Adrenal gland (tissue), 5 donors: ENCODE results near the gene SHD.

Experiments used
- POLR2A ChIP-seq, 2 donors: fragments of 450-650 bp; IDR thresholded peaks; one replicate each; pipeline ENCODE4 v1.6.1; 2017; ENCODE audit warnings: antibody characterized with exemption in 2 of 2, mild to moderate bottlenecking in 2 of 2, moderate library complexity in 1 of 2
- TF ChIP-seq, protein P1 (sequence below), 6 experiments: fragments of 450-650 bp in 4 of 6; fragments of 200-600 bp in 2 of 6; sonication (generic) in 1 of 6; IDR thresholded peaks; 1 replicate in 5 of 6; 2 replicates in 1 of 6; pipeline versions ENCODE4 v1.5.1 to v1.8.0; 2016 to 2021; ENCODE audit warnings: antibody characterized with exemption in 6 of 6, mild to moderate bottlenecking in 2 of 6, moderate library complexity in 1 of 6
- donor health status: DM: no; HTN: no; CAD: no.

DNA sequence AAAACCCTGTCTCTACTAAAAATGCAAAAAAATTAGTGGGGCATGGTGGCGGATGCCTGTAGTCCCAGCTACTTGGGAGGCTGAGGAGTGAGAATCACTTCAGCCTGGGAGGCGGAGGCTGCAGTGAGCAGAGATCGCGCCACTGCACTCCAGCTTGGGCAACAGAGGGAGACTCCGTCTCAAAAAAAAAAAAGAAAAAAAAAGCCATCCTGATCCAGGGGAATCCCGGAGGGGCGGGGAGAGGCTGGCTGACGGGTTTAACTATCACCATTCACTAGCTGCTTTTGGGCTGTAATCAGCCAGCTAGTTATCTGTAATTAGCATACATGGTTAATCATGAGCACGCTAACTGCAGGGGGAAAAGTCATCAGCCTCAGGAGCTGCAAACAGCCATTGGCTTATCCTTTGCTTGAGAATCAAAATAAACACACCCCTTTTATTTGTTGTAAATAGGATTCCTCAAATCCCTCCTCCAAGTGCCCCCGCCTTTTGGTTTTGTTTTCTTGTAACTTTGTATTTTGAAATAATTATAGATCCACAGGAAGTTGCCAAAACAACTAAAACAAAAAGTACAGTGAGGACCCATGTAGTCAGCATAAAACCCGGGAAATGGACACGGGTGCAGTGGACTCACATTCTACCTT is 34.9 kb downstream of the SHD start:
- TF ChIP-seq POLR2A (IDR thresholded peaks at IDR 0.05): no peak
- TF ChIP-seq, protein P1, sequence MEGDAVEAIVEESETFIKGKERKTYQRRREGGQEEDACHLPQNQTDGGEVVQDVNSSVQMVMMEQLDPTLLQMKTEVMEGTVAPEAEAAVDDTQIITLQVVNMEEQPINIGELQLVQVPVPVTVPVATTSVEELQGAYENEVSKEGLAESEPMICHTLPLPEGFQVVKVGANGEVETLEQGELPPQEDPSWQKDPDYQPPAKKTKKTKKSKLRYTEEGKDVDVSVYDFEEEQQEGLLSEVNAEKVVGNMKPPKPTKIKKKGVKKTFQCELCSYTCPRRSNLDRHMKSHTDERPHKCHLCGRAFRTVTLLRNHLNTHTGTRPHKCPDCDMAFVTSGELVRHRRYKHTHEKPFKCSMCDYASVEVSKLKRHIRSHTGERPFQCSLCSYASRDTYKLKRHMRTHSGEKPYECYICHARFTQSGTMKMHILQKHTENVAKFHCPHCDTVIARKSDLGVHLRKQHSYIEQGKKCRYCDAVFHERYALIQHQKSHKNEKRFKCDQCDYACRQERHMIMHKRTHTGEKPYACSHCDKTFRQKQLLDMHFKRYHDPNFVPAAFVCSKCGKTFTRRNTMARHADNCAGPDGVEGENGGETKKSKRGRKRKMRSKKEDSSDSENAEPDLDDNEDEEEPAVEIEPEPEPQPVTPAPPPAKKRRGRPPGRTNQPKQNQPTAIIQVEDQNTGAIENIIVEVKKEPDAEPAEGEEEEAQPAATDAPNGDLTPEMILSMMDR (IDR thresholded peaks at IDR 0.05): no peak
